Bronchial epithelial cell (primary cell): ENCODE data around the gene DVL1. TPM values are rescaled to one million over a fixed set of nuclear protein-coding genes. Genes with fewer than 3 reads are reported as not detected.

Experiments
- DNase-seq: peaks from one replicate; pipeline ENCODE4 v3.0.0-alpha.2; 2010; ENCODE audit warnings: low read depth
- FAIRE-seq: peaks from 2 replicates; lab custom pipeline; 2011; peaks lifted over from hg19 to GRCh38; lab: Jason Lieb, UNC
- H3K27me3 ChIP-seq: 2 replicates; pipeline ENCODE4 v1.5.1; 2011; ENCODE audit warnings: low read length; ENCODE audit not compliant: control insufficient read depth, insufficient read depth
- H3K36me3 ChIP-seq: 2 replicates; pipeline ENCODE4 v1.5.1; 2011; ENCODE audit warnings: low read length; ENCODE audit not compliant: control insufficient read depth, insufficient read depth
- H3K4me3 ChIP-seq: 2 replicates; pipeline ENCODE4 v1.5.1; 2011; ENCODE audit warnings: mild to moderate bottlenecking, low read depth, low read length, control low read depth
- total RNA-seq: library from RNA; depleted of rRNA; stranded (reverse); fragments of >200 nt; gene quantifications from 2 replicates; pipeline ENCODE4 v1.2.1, GENCODE V29; 2014
- TF ChIP-seq, protein P1 (sequence below): IDR thresholded peaks from 2 replicates; pipeline ENCODE4 v1.5.1; 2011; ENCODE audit warnings: mild to moderate bottlenecking, moderate library complexity, low read length, control low read depth, inconsistent platforms; ENCODE audit not compliant: insufficient read depth, severe bottlenecking

Gene DVL1
- total RNA-seq, 1 donor from 2014 or later: 233 TPM

GRCh38 chr1:1324524-1325287, 24.5 kb downstream of the DVL1 start, which contains the start of the genes CPTP and INTS11:
TSS of gene CPTP (plus strand) at chr1:1324802. CDS start at chr1:1326911, 2,109 bp downstream.
TSS of gene INTS11 (minus strand) at chr1:1324660. CDS start at chr1:1324608, 52 bp downstream.
- TF ChIP-seq, protein P1, sequence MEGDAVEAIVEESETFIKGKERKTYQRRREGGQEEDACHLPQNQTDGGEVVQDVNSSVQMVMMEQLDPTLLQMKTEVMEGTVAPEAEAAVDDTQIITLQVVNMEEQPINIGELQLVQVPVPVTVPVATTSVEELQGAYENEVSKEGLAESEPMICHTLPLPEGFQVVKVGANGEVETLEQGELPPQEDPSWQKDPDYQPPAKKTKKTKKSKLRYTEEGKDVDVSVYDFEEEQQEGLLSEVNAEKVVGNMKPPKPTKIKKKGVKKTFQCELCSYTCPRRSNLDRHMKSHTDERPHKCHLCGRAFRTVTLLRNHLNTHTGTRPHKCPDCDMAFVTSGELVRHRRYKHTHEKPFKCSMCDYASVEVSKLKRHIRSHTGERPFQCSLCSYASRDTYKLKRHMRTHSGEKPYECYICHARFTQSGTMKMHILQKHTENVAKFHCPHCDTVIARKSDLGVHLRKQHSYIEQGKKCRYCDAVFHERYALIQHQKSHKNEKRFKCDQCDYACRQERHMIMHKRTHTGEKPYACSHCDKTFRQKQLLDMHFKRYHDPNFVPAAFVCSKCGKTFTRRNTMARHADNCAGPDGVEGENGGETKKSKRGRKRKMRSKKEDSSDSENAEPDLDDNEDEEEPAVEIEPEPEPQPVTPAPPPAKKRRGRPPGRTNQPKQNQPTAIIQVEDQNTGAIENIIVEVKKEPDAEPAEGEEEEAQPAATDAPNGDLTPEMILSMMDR: no peak
- H3K27me3 ChIP-seq: no peaks in the 10 kb centered on the region
- H3K4me3 ChIP-seq: peak within 1 kb of the TSS; percentile 99
- peaks cover 20% of the 10 kb centered on the region for H3K36me3 ChIP-seq
- no peak for FAIRE-seq
- peak; percentile 73 for DNase-seq

GRCh38 chr1:1324084-1324523, 25.1 kb downstream of the DVL1 start:
- Histone ChIP-seq H3K27me3 (no peaks in the 10 kb centered on the region), H3K36me3 (peaks cover 25% of the 10 kb centered on the region), H3K4me3 (peak overlapping the region; percentile 99)
- DNase-seq (no peak), FAIRE-seq (no peak)
- TF ChIP-seq, protein P1: no peak

DNA sequence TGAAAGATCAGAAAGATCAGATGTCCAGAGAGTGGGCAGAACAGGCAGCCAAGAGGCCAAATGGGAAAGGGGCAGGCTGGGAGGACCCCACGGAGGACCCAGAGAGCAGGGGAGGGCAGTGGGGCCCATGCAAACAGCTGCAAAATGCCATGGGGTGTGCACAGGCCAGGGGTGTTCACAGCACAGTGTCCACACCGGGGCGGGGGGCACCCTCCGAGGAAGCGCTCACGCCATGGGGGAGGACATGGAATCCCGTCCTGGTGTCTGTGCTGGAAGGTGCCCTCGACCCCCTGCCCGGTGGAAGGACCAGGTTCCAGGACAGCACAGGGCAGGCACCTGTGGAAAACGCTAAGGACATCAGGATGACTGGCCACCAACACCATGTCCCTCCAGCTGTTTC, 26.3 kb downstream of the DVL1 start:
- no peak for DNase-seq
- FAIRE-seq: no peak
- TF ChIP-seq, protein P1: no peak
- no peaks in the 10 kb centered on the region for H3K27me3 ChIP-seq
- H3K4me3 ChIP-seq: no peak overlapping the region
- H3K36me3 ChIP-seq: peaks cover 23% of the 10 kb centered on the region

DNA sequence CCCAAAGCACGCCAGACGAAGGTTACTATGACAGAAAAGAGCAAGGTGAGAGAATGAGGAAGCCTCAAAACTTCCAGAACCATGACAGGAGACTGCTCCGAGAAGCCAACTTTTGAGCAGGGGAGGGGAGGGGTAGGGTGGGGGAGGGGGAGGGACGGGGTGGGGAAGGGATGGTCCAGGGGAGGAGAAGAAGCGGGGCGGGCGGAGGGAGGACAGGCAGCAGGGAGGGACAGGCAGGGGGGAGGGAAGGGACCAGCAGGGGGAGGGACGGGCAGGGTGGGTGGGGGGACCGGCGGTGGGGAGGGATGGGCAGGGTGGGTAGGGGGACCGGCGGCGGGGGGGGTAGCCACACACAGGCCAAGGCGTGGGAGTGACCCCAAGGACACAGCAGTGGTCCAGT, 26.8 kb downstream of the DVL1 start:
- DNase-seq (no peak), FAIRE-seq (no peak)
- TF ChIP-seq, protein P1: no peak
- Histone ChIP-seq H3K36me3 (peaks cover 21% of the 10 kb centered on the region), H3K27me3 (no peaks in the 10 kb centered on the region), H3K4me3 (no peak overlapping the region)

DNA sequence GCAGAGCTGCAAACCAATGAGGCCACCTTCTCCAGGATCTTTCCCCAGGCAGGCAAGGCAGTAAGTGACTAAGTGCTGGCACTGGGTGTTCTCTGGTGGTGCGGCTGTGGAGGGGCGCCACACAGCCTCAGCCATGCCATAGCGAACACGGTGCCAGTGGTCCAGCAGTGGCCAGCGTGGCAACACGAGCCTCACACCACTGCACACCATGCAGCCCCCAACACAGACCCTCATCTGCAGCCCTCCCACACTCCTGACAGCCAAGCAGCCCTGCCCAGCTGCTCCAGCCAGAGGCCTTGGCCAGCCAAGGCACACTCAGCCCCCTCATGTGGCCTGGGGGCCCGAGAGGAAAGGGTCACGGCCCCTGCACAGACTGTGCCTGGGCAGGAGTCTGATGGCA, 27.7 kb downstream of the DVL1 start:
- no peak for DNase-seq
- peaks cover 19% of the 10 kb centered on the region for H3K36me3 ChIP-seq
- H3K27me3 ChIP-seq: no peaks in the 10 kb centered on the region
- TF ChIP-seq, protein P1: no peak
- FAIRE-seq: no peak
- H3K4me3 ChIP-seq: no peak overlapping the region
